H9 (cell line): ENCODE results near the gene NMRAL1. TPM values are rescaled to one million over a fixed set of nuclear protein-coding genes. Genes with fewer than 3 reads are reported as not detected.

Source experiments
- DNase-seq: peaks from one replicate; pipeline ENCODE4 v3.0.0-alpha.2; 2017
- H2AFZ ChIP-seq: one replicate; pipeline ENCODE4 v1.6.1; 2013; ENCODE audit warnings: mild to moderate bottlenecking, low read length, control low read depth, moderate library complexity
- H2AK5ac ChIP-seq: 2 replicates; pipeline ENCODE4 v1.6.1; 2013; ENCODE audit warnings: low read length, control low read depth, mixed read lengths; ENCODE audit not compliant: insufficient read length
- H2BK120ac ChIP-seq: one replicate; pipeline ENCODE4 v1.6.1; 2013; ENCODE audit warnings: low read depth, mild to moderate bottlenecking, low read length, control low read depth, inconsistent platforms; ENCODE audit not compliant: poor library complexity, severe bottlenecking
- H2BK12ac ChIP-seq: 2 replicates; pipeline ENCODE4 v1.6.1; 2013; ENCODE audit warnings: low read length, control low read depth, mixed read lengths, low read depth; ENCODE audit not compliant: insufficient read length
- H2BK15ac ChIP-seq: 2 replicates; pipeline ENCODE4 v1.6.1; 2013; ENCODE audit warnings: low read depth, low read length, control low read depth
- H2BK20ac ChIP-seq: one replicate; pipeline ENCODE4 v1.6.1; 2013; ENCODE audit warnings: low read depth, mild to moderate bottlenecking, low read length, control low read depth, inconsistent platforms; ENCODE audit not compliant: poor library complexity, severe bottlenecking
- H2BK5ac ChIP-seq: 2 replicates; pipeline ENCODE4 v1.6.1; 2013; ENCODE audit warnings: low read length, control low read depth, mixed read lengths; ENCODE audit not compliant: insufficient read length
- H3K14ac ChIP-seq: 2 replicates; pipeline ENCODE4 v1.6.1; 2013; ENCODE audit warnings: low read length, control low read depth; ENCODE audit not compliant: insufficient read depth
- H3K18ac ChIP-seq: 2 replicates; pipeline ENCODE4 v1.6.1; 2013; ENCODE audit warnings: low read depth, mild to moderate bottlenecking, mixed read lengths, low read length, control low read depth; ENCODE audit not compliant: insufficient read length
- H3K23ac ChIP-seq: 2 replicates; pipeline ENCODE4 v1.6.1; 2013; ENCODE audit warnings: low read length, control low read depth, mixed read lengths, low read depth; ENCODE audit not compliant: insufficient read length
- H3K23me2 ChIP-seq: 2 replicates; pipeline ENCODE4 v1.6.1; 2013; ENCODE audit warnings: low read depth, mild to moderate bottlenecking, mixed read lengths, low read length, control low read depth; ENCODE audit not compliant: insufficient read length, poor library complexity, severe bottlenecking
- H3K27ac ChIP-seq: 2 replicates; pipeline ENCODE4 v1.5.1; 2013; ENCODE audit warnings: low read length, control low read depth, mixed read lengths, low read depth; ENCODE audit not compliant: insufficient read length
- H3K27me3 ChIP-seq: 2 replicates; pipeline ENCODE4 v1.6.1; 2013; ENCODE audit warnings: low read length, control low read depth, inconsistent platforms; ENCODE audit not compliant: insufficient read depth
- H3K4ac ChIP-seq: 2 replicates; pipeline ENCODE4 v1.6.1; 2013; ENCODE audit warnings: low read depth, mild to moderate bottlenecking, control low read depth, inconsistent platforms, low read length, moderate library complexity
- H3K4me1 ChIP-seq: 2 replicates; pipeline ENCODE4 v1.6.1; 2013; ENCODE audit warnings: low read length, control low read depth, inconsistent platforms; ENCODE audit not compliant: insufficient read depth
- H3K4me2 ChIP-seq: 2 replicates; pipeline ENCODE4 v1.6.1; 2013; ENCODE audit warnings: low read length, control low read depth, mixed read lengths; ENCODE audit not compliant: insufficient read length, insufficient read depth
- H3K56ac ChIP-seq: 2 replicates; pipeline ENCODE4 v1.6.1; 2013; ENCODE audit warnings: low read depth, mild to moderate bottlenecking, mixed read lengths, low read length, control low read depth; ENCODE audit not compliant: insufficient read length
- H3K79me1 ChIP-seq: 2 replicates; pipeline ENCODE4 v1.6.1; 2013; ENCODE audit warnings: low read depth, mild to moderate bottlenecking, moderate library complexity, low read length, control low read depth, inconsistent platforms; ENCODE audit not compliant: insufficient read depth, poor library complexity, severe bottlenecking
- H3K79me2 ChIP-seq: 2 replicates; pipeline ENCODE4 v1.6.1; 2013; ENCODE audit warnings: low read length, control low read depth, inconsistent platforms; ENCODE audit not compliant: insufficient read depth
- H3K9ac ChIP-seq: 2 replicates; pipeline ENCODE4 v1.6.1; 2013; ENCODE audit warnings: low read length, control low read depth, mixed read lengths; ENCODE audit not compliant: insufficient read length; ENCODE audit errors: extremely low read depth
- H3K9me3 ChIP-seq: one replicate; pipeline ENCODE4 v1.6.1; 2013; ENCODE audit warnings: low read depth, low read length, inconsistent platforms; ENCODE audit not compliant: control insufficient read depth
- H3T11ph ChIP-seq: one replicate; pipeline ENCODE4 v1.6.1; 2013; ENCODE audit warnings: mild to moderate bottlenecking, low read length, control low read depth, inconsistent platforms
- H4K20me1 ChIP-seq: one replicate; pipeline ENCODE4 v1.6.1; 2013; ENCODE audit not compliant: control insufficient read depth, insufficient read length, insufficient read depth
- H4K5ac ChIP-seq: 2 replicates; pipeline ENCODE4 v1.6.1; 2013; ENCODE audit warnings: low read depth, mild to moderate bottlenecking, mixed read lengths, low read length, control low read depth; ENCODE audit not compliant: insufficient read length
- H4K8ac ChIP-seq: replicated peaks from 2 replicates; pipeline ENCODE4 v1.6.1; 2013; ENCODE audit warnings: low read length, control low read depth, mixed read lengths, low read depth; ENCODE audit not compliant: insufficient read length
- H4K91ac ChIP-seq: 2 replicates; pipeline ENCODE4 v1.6.1; 2013; ENCODE audit warnings: low read depth, mild to moderate bottlenecking, moderate library complexity, mixed read lengths, low read length, control low read depth; ENCODE audit not compliant: insufficient read length
- H3K27ac Mint-ChIP-seq, 3 experiments: 2 replicates in 2 of 3; 3 replicates in 1 of 3; pipeline ENCODE4 v1.8.0; 2020 to 2021; ENCODE audit warnings: mixed read lengths in 3 of 3, mild to moderate bottlenecking in 1 of 3, moderate library complexity in 1 of 3
- H3K27me3 Mint-ChIP-seq: 2 replicates; pipeline ENCODE4 v1.8.0; 2021; ENCODE audit warnings: low read depth, mild to moderate bottlenecking, moderate library complexity, mixed read lengths
- H3K36me3 Mint-ChIP-seq, 3 experiments: 2 replicates in 2 of 3; 3 replicates in 1 of 3; pipeline ENCODE4 v1.8.0; 2020 to 2021; ENCODE audit warnings: low read depth in 3 of 3, mixed read lengths in 3 of 3; ENCODE audit not compliant: insufficient read depth in 1 of 3
- H3K4me1 Mint-ChIP-seq, 2 experiments: 2 replicates each; pipeline ENCODE4 v1.8.0; 2020; ENCODE audit warnings: mixed read lengths in 2 of 2
- H3K4me3 Mint-ChIP-seq, 2 experiments: 2 replicates in 1 of 2; 3 replicates in 1 of 2; pipeline ENCODE4 v1.8.0; 2020 to 2021; ENCODE audit warnings: mild to moderate bottlenecking in 2 of 2, mixed read lengths in 2 of 2, moderate library complexity in 1 of 2
- H3K9me3 Mint-ChIP-seq, 2 experiments: 2 replicates in 1 of 2; 3 replicates in 1 of 2; pipeline ENCODE4 v1.8.0; 2020; ENCODE audit warnings: mild to moderate bottlenecking in 2 of 2, mixed read lengths in 2 of 2, moderate library complexity in 1 of 2
- CTCF ChIP-seq: fragments of 200-600 bp; sonication (generic); conservative IDR thresholded peaks from 3 replicates; pipeline ENCODE4 v1.8.0; 2021; ENCODE audit warnings: antibody characterized with exemption, mild to moderate bottlenecking
- WGBS: extraction: QIAGEN DNeasy Blood & Tissue Kit; methylation state at CpG from one replicate; pipeline ENCODE4 v1.1.7; 2013; ENCODE audit warnings: missing lambda C conversion rate, low lambda C conversion rate, mixed read lengths; ENCODE audit not compliant: insufficient read length; ENCODE audit errors: extremely low coverage; 5-methylcytosine and 5-hydroxymethylcytosine counted together
- total RNA-seq: library from RNA; stranded (reverse); gene quantifications from 2 replicates; pipeline ENCODE4 v1.2.1, GENCODE V29; 2021

The NMRAL1 gene
- total RNA-seq, 1 experiment from 2014 or later, result 78.9 TPM

- H4K91ac ChIP-seq, result no peak within 1 kb of the TSS
- H4K5ac ChIP-seq, result no peak within 1 kb of the TSS
- no peak within 1 kb of the TSS for H2BK20ac ChIP-seq
- H3K23ac ChIP-seq, result no peak within 1 kb of the TSS
- H3K79me2 ChIP-seq, result peaks cover 12% of the 10 kb centered on the region; the same call in 1 of the 2 replicates
- H3K23me2 ChIP-seq, result peaks cover 7% of the 10 kb centered on the region
- H3K18ac ChIP-seq, result peak within 1 kb of the TSS; percentile 83
- Mint-ChIP-seq H3K4me3 (peak within 1 kb of the TSS; percentile 99), H3K36me3 (peaks cover 12 to 16% (median 13%) of the 10 kb centered on the region in 3 experiments; a peak in 6 of 7 replicates), H3K4me1 (peaks cover 15 to 21% of the 10 kb centered on the region in 2 experiments), H3K9me3 (no peaks in the 10 kb centered on the region), H3K27ac (peak within 1 kb of the TSS; percentile 98 to 99 (median 99)), H3K27me3 (no peaks in the 10 kb centered on the region)
- no peak within 1 kb of the TSS for H2BK5ac ChIP-seq
- H2BK12ac ChIP-seq, result no peak within 1 kb of the TSS
- H2BK15ac ChIP-seq, result no peak within 1 kb of the TSS
- no peaks in the 10 kb centered on the region for H4K20me1 ChIP-seq
- H3K27ac ChIP-seq, result peak within 1 kb of the TSS; percentile 35
- peak within 1 kb of the TSS; percentile 99 for H3K4me2 ChIP-seq
- H2BK120ac ChIP-seq, result no peak within 1 kb of the TSS
- WGBS, result no CpG with 5 or more reads among the region's 68 CpGs
- H2AK5ac ChIP-seq, result no peak within 1 kb of the TSS
- no peaks in the 10 kb centered on the region for H3K4me1 ChIP-seq
- H3K14ac ChIP-seq, result peak within 1 kb of the TSS; percentile 84
- H3T11ph ChIP-seq, result no peak within 1 kb of the TSS
- H2AFZ ChIP-seq, result peak within 1 kb of the TSS; percentile 35
- H3K9ac ChIP-seq, result peak within 1 kb of the TSS; percentile 89
- H3K27me3 ChIP-seq, result no peaks in the 10 kb centered on the region
- no peak for TF ChIP-seq CTCF
- H3K9me3 ChIP-seq, result no peaks in the 10 kb centered on the region
- H3K79me1 ChIP-seq, result no peaks in the 10 kb centered on the region
- DNase-seq, result peak; percentile 91
- no peak within 1 kb of the TSS for H4K8ac ChIP-seq
- no peak within 1 kb of the TSS for H3K4ac ChIP-seq
- H3K56ac ChIP-seq, result peak within 1 kb of the TSS; percentile 2
Measured at GRCh38 chr16:4425378-4426020, 48.9 kb downstream of the NMRAL1 start, which contains the start of gene DNAJA3. Gene DNAJA3 (plus strand): TSS chr16:4425868. CDS start chr16:4425882, 14 bp downstream.
